COLO668 (cell line): Measurements from ENCODE around the gene PRRG4.
"Not testable (repeated sequence)": the region's sequence is repeated elsewhere in the genome, so short reads cannot be mapped to it uniquely, and the experiment has no call there.

Source experiments
- DNase-seq: peaks from one replicate; lab custom pipeline; 2025; ENCODE audit not compliant: unreplicated experiment; lab: John Stamatoyannopoulos, UW

PRRG4 gene

GRCh38 chr11:32829680-32830412 is at the start of gene PRRG4:
Gene PRRG4, plus strand, starts transcription at chr11:32829927. Its CDS starts 603 bp downstream, at chr11:32830530.
- peak; percentile 86 for DNase-seq

GRCh38 chr11:32780839-32781238 is 48.9 kb upstream of the PRRG4 start:
- DNase-seq: not testable (repeated sequence)

DNA sequence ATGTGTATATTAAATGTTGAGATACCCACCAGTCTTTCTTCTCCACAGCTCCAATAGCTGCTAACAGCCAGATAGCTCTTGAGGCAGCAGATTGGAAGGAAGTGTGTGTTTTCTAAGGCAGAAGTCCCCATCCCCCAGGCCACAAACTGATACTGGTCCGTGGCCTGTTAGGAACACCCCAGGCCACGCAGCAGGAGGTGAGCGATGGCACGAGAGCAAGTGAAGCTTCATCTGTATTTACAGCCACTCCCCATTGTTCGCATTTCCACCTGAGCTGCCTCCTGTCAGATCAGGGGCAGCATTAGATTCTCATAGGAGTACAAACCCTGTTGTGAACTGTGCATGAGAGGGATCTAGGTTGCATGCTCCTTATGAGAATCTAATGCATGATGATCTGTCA is 48.0 kb upstream of the PRRG4 start:
- no peak for DNase-seq

- no peak for DNase-seq
Observed at GRCh38 chr11:32785262-32785661, 44.5 kb upstream of the PRRG4 start.

- DNase-seq: no peak
Observed at GRCh38 chr11:32786811-32787210, 42.9 kb upstream of the PRRG4 start.

DNA sequence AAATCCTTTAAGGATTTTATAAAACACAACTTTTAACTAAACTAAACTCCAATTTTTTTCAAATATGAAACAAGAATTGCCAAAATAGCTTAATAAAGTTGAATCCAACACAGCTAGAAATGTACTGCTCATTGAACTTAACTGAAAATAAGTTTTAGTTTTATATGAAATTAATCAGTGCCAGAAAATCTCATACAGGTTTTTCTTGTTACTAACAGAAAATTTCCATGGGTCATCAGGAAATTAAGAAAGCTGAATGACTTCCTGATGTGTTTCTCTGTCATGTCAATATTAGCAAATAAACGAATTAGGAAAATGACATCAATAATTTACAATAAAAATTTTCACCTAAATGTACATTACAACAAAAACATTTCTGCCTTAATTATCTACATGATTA is 38.8 kb upstream of the PRRG4 start:
- no peak for DNase-seq

- DNase-seq: no peak
Observed at GRCh38 chr11:32792111-32792947, 37.4 kb upstream of the PRRG4 start.

GRCh38 chr11:32792948-32793475 is 36.7 kb upstream of the PRRG4 start:
- DNase-seq: peak; percentile 63

- DNase-seq: no peak
Observed at GRCh38 chr11:32794439-32794838, 35.3 kb upstream of the PRRG4 start, which contains the start of gene CCDC73. Gene CCDC73, minus strand, starts transcription at chr11:32794662. Its CDS starts 34,419 bp downstream, at chr11:32760243.

- no peak for DNase-seq
Observed at GRCh38 chr11:32796425-32796824, 33.3 kb upstream of the PRRG4 start.

- peak; percentile 59 for DNase-seq
Observed at GRCh38 chr11:32809313-32809712, 20.4 kb upstream of the PRRG4 start.

DNA sequence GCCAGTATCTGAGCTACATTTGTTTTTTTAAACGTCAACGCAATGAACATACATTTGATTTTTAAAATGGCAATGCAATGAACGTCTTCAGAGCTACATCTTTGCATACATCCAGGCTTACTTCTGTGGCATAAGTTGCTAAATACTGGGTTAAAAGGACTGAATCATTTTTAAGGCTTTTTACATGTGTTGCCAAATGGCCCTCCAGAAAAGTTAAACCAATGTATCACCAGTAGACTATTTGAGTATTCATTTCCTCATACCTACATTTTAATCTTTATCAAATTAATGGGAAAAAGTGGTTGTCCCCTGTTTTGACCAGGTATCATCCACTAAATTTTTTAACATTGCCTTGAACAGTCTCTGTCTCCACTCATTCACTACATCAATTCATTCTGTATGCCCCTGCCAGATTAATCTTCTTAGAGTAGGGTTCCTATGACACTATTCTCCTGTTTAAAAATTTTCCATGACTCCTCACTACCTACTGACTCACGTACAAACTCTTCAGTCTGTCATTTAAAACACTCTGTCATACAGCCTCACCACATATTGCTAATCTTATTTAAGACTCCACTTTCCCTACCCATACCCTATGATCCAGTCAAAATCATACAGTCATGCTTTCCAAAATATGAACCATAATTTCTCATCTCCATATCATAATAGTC is 12.4 kb upstream of the PRRG4 start:
- no peak for DNase-seq

DNA sequence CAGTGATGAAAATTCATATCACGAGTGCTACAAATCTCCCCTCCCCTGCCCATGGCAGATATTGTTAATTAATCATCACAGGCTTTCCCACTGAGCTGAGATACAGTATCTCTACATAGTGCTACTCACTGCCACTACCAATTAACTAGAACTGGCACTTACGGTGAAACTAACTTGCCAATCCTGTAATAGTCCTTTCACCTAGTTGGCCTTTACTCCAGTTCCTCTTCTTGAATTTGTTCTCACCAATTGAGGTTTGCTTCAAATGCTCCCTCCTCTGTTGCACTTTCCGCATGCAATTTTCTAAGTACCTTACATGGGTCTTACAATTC is 11.9 kb upstream of the PRRG4 start:
- no peak for DNase-seq

DNA sequence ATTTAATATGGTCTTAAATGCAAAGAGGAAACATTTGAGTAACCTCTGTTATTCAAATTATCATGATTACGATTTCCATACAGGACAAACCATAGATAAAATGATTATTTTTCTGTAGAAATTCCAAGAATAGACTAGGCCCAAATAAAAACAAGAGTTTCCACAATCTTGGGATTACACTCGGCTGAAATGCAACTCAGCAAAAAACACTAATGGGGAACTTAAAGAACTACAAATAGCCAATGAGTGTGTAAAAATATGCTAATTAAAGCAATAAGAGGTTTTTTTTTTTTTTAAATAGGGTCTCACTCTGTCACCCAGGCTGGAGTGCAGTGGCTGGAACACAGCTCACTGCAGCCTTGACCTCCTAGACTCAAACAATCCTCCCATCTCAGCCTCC is 10.5 kb upstream of the PRRG4 start:
- no peak for DNase-seq

- DNase-seq: no peak
Observed at GRCh38 chr11:32820497-32820896, 9.2 kb upstream of the PRRG4 start.

GRCh38 chr11:32821517-32821916 is 8.2 kb upstream of the PRRG4 start:
- no peak for DNase-seq

GRCh38 chr11:32821917-32822560 is 7.7 kb upstream of the PRRG4 start:
- no peak for DNase-seq

DNA sequence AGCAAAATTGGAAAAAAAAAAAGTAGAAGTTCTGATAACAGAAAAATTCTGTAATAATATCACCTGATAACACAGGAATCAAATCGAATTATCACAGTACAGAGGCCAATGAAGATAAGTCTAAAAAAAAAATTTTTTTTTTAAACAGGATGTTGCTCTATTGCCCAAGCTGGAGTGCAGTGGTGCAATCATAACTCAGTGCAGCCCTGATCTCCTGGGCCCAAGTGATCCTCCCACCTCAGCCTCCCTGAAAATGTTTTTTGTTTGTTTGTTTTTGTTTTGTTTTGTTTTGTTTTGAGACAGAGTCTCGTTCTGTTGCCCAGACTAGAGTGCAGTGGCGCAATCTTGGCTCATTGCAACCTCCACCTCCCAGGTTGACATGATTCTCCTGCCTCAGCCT is 6.1 kb upstream of the PRRG4 start:
- not testable (repeated sequence) for DNase-seq

DNA sequence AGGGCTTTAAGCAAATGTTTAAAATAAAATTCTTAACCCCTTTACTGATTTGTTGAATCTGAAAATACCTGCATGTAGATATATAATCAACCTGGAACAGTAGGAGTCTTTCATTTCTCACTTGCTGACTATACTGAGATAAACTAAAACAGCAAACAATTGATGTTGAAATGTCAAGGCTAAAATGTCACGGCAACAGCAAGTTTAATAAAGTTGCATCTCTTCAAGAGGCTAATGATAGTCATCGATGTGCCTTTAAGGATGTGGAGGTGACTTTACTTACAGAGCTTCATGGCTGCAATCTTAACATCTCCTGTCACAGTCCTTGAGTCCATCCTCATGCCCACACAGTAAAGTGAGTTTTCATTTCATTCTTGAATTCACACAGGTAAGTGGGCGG is 3.6 kb upstream of the PRRG4 start:
- DNase-seq: no peak

DNA sequence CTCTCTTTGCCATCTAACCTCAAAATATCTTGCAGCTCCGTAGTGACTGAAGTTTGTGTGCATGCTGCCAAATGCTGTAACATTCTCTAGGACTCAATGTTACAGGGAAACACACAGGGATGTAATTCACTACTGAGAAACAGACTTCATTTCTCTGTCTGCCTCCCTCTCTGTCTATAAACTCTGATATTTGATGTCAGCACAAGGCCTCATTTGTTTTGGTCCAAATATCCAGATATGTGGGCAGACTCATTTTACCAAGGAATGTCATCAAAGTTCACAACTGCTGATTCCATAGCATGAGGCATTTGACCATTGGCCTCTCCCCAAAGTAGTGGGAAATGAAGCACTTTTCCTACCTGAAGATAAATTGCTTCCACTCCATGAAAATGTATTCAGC is 2.5 kb upstream of the PRRG4 start:
- DNase-seq: no peak

GRCh38 chr11:32829157-32829679 is 509 bp upstream of the PRRG4 start:
- no peak for DNase-seq
